Loucy (cell line): ENCODE measurements around the gene NFATC1.

ENCODE experiments used
- H2AFZ ChIP-seq: fragments of 200-600 bp; sonication (generic); 2 replicates; pipeline ENCODE4 v1.6.0; 2016; ENCODE audit warnings: antibody characterized with exemption, mild to moderate bottlenecking, low read length, moderate library complexity
- H3F3A ChIP-seq: fragments of 200-600 bp; 2 replicates; pipeline ENCODE4 v1.6.0; 2016; ENCODE audit warnings: antibody characterized with exemption, low read depth, mild to moderate bottlenecking
- H3K27me3 ChIP-seq: fragments of 200-600 bp; sonication (generic); 2 replicates; pipeline ENCODE4 v1.6.1; 2014; ENCODE audit warnings: low read length, mild to moderate bottlenecking; ENCODE audit not compliant: insufficient read depth, poor library complexity, severe bottlenecking
- H3K36me3 ChIP-seq: fragments of 200-600 bp; sonication (generic); 2 replicates; pipeline ENCODE4 v1.6.1; 2016; ENCODE audit warnings: low read length; ENCODE audit not compliant: insufficient read depth
- H3K4me1 ChIP-seq: fragments of 200-600 bp; sonication (generic); 2 replicates; pipeline ENCODE4 v1.5.1; 2014; ENCODE audit warnings: low read length, mild to moderate bottlenecking; ENCODE audit not compliant: insufficient read depth, poor library complexity, severe bottlenecking
- H3K4me2 ChIP-seq: fragments of 200-600 bp; sonication (generic); 2 replicates; pipeline ENCODE4 v1.6.0; 2014; ENCODE audit warnings: antibody characterized with exemption, low read length, low read depth, mild to moderate bottlenecking; ENCODE audit not compliant: poor library complexity, severe bottlenecking
- H3K4me3 ChIP-seq: fragments of 200-600 bp; sonication (generic); 2 replicates; pipeline ENCODE4 v1.5.1; 2014; ENCODE audit warnings: low read length, mild to moderate bottlenecking, mixed read lengths; ENCODE audit not compliant: poor library complexity, severe bottlenecking
- H3K79me2 ChIP-seq: fragments of 200-600 bp; sonication (generic); 2 replicates; pipeline ENCODE4 v1.6.1; 2014; ENCODE audit warnings: low read length; ENCODE audit not compliant: insufficient read depth
- H3K9ac ChIP-seq: fragments of 200-600 bp; sonication (generic); 2 replicates; pipeline ENCODE4 v1.6.0; 2014; ENCODE audit warnings: mild to moderate bottlenecking, low read depth, low read length, moderate library complexity; ENCODE audit not compliant: poor library complexity, severe bottlenecking
- H3K9me2 ChIP-seq: fragments of 200-600 bp; sonication (generic); replicated peaks from 2 replicates; pipeline ENCODE4 v1.6.1; 2016; ENCODE audit warnings: low read depth, low read length, mixed read lengths
- H3K9me3 ChIP-seq: fragments of 200-600 bp; sonication (generic); 2 replicates; pipeline ENCODE4 v1.6.1; 2014; ENCODE audit warnings: mild to moderate bottlenecking, antibody characterized with exemption, low read length, low read depth; ENCODE audit not compliant: insufficient read depth
- H4K20me1 ChIP-seq: fragments of 200-600 bp; sonication (generic); 2 replicates; pipeline ENCODE4 v1.6.0; 2014; ENCODE audit warnings: antibody characterized with exemption, low read length, mild to moderate bottlenecking; ENCODE audit not compliant: insufficient read depth, poor library complexity, severe bottlenecking
- EZH2phosphoT487 ChIP-seq: fragments of 200-600 bp; IDR thresholded peaks from 2 replicates; pipeline ENCODE4 v1.6.1; 2018; ENCODE audit warnings: antibody characterized with exemption, mild to moderate bottlenecking, moderate library complexity, borderline replicate concordance
- TF ChIP-seq, protein P1 (sequence below): fragments of 200-600 bp; sonication (generic); conservative IDR thresholded peaks from 2 replicates; pipeline ENCODE4 v1.5.1; 2014; ENCODE audit warnings: mild to moderate bottlenecking, antibody characterized with exemption, low read length

NFATC1 gene

DNA sequence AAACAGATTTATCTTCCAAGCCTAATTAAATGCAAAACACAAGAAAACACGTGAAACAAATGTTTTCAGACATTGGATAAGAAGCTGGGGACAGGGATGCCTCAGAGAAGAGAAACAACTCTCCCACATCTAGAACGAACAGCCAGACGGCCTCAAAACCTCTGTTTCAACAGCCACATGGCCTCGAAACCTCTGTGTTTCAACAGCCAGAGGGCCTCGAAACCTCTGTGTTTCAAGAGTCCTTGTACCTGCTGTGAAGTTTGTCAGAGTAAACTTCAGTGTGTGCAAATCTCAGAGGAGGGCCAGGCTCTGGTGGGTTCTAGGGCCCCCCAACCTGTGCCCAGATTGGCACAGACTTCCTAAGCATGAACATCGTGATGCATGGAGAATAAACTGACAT, 43.3 kb upstream of the NFATC1 start:
- no peak overlapping the region for H2AFZ ChIP-seq
- no peaks in the 10 kb centered on the region for H3K9me3 ChIP-seq
- H3K36me3 ChIP-seq: peaks cover 7% of the 10 kb centered on the region; the same call in 1 of the 2 replicates
- H3K4me2 ChIP-seq: no peak overlapping the region
- no peaks in the 10 kb centered on the region for H3K79me2 ChIP-seq
- H3K4me3 ChIP-seq: no peak overlapping the region
- TF ChIP-seq EZH2phosphoT487: no peak
- TF ChIP-seq, protein P1, sequence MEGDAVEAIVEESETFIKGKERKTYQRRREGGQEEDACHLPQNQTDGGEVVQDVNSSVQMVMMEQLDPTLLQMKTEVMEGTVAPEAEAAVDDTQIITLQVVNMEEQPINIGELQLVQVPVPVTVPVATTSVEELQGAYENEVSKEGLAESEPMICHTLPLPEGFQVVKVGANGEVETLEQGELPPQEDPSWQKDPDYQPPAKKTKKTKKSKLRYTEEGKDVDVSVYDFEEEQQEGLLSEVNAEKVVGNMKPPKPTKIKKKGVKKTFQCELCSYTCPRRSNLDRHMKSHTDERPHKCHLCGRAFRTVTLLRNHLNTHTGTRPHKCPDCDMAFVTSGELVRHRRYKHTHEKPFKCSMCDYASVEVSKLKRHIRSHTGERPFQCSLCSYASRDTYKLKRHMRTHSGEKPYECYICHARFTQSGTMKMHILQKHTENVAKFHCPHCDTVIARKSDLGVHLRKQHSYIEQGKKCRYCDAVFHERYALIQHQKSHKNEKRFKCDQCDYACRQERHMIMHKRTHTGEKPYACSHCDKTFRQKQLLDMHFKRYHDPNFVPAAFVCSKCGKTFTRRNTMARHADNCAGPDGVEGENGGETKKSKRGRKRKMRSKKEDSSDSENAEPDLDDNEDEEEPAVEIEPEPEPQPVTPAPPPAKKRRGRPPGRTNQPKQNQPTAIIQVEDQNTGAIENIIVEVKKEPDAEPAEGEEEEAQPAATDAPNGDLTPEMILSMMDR: no peak
- no peaks in the 10 kb centered on the region for H3K9me2 ChIP-seq
- H3F3A ChIP-seq: no peaks in the 10 kb centered on the region
- H4K20me1 ChIP-seq: no peaks in the 10 kb centered on the region
- H3K9ac ChIP-seq: no peak overlapping the region
- peaks cover 3% of the 10 kb centered on the region for H3K4me1 ChIP-seq
- H3K27me3 ChIP-seq: no peaks in the 10 kb centered on the region

DNA sequence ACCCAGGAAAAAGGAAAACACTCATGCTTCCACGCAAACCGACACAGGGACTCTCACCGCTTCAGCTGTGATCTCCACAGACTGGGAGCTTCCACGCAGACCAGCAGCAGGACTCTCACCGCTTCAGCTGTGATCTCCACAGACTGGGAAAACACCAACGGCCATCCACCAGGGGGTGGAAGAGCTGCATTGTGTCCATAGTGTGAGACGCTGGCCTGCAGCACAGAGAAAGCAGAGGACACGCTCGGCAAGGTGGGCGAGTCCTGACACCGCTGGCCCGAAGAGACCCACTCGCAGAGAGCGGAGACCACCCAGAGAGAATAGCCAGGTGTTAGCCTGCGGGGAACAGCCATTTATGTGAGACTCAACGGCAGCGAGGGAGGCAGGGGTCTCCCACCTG, 42.5 kb upstream of the NFATC1 start:
- no peaks in the 10 kb centered on the region for H3K9me3 ChIP-seq
- no peaks in the 10 kb centered on the region for H3K36me3 ChIP-seq
- H2AFZ ChIP-seq: no peak overlapping the region
- H3K4me3 ChIP-seq: no peak overlapping the region
- H3K9me2 ChIP-seq: no peaks in the 10 kb centered on the region
- H3F3A ChIP-seq: no peaks in the 10 kb centered on the region
- peaks cover 2% of the 10 kb centered on the region for H3K4me1 ChIP-seq
- no peaks in the 10 kb centered on the region for H4K20me1 ChIP-seq
- no peak for TF ChIP-seq EZH2phosphoT487
- TF ChIP-seq, protein P1: peak; percentile 54
- no peaks in the 10 kb centered on the region for H3K27me3 ChIP-seq
- no peaks in the 10 kb centered on the region for H3K79me2 ChIP-seq
- no peak overlapping the region for H3K9ac ChIP-seq
- no peak overlapping the region for H3K4me2 ChIP-seq

DNA sequence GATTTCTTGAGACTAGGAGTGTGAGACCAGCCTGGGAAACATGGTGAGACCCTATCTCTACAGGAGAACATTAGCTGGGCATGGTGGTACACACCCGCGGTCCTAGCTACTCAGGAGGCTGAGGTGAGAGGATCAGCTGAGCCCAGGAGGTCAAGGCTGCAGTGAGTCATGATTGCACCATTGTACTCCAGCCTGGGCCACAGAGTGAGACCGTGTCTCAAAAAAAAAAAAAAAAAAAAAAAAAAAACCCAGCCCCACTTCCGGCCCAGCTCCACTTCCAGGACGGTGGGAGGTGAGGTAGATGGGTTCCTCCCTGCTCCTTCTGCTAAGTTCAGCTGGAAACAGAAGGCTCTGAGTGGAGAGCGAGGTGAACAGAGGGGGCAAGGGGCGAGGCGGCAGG, 41.4 kb upstream of the NFATC1 start:
- H3F3A ChIP-seq: no peaks in the 10 kb centered on the region
- H3K27me3 ChIP-seq: no peaks in the 10 kb centered on the region
- H3K4me3 ChIP-seq: no peak overlapping the region
- H2AFZ ChIP-seq: no peak overlapping the region
- H3K36me3 ChIP-seq: no peaks in the 10 kb centered on the region
- no peak for TF ChIP-seq EZH2phosphoT487
- TF ChIP-seq, protein P1: no peak
- no peaks in the 10 kb centered on the region for H3K9me3 ChIP-seq
- no peaks in the 10 kb centered on the region for H4K20me1 ChIP-seq
- no peak overlapping the region for H3K4me2 ChIP-seq
- H3K9ac ChIP-seq: no peak overlapping the region
- no peaks in the 10 kb centered on the region for H3K9me2 ChIP-seq
- H3K4me1 ChIP-seq: no peaks in the 10 kb centered on the region
- H3K79me2 ChIP-seq: no peaks in the 10 kb centered on the region
